ENCODE results near the gene UBIAD1.
"Not testable (repeated sequence)": the region's sequence is repeated elsewhere in the genome, so short reads cannot be mapped to it uniquely, and the experiment has no call there.

Gene UBIAD1

GRCh38 chr1:11272832-11273594 lies at the start of gene UBIAD1:
Gene UBIAD1, plus strand, starts transcription at chr1:11273198. Its CDS starts 334 bp downstream, at chr1:11273532.
- DNase-seq: peak; percentile 94

- DNase-seq: peak; percentile 73
These were observed 45.6 kb upstream of the UBIAD1 start for GRCh38 chr1:11227106-11228077.

GRCh38 chr1:11229203-11229602 lies 43.8 kb upstream of the UBIAD1 start:
- DNase-seq: no peak

GRCh38 chr1:11233208-11233607 lies 39.8 kb upstream of the UBIAD1 start:
- DNase-seq: no peak

- DNase-seq: no peak
These were observed 35.6 kb upstream of the UBIAD1 start for GRCh38 chr1:11237356-11237755.

GRCh38 chr1:11238311-11238710 lies 34.7 kb upstream of the UBIAD1 start:
- DNase-seq: peak; percentile 46

- DNase-seq: no peak
These were observed 27.8 kb upstream of the UBIAD1 start for GRCh38 chr1:11245248-11245647.

GRCh38 chr1:11245904-11246719 lies 26.9 kb upstream of the UBIAD1 start:
- no peak for DNase-seq

- peak; percentile 28 for DNase-seq
These were observed 24.8 kb upstream of the UBIAD1 start for GRCh38 chr1:11248169-11248568.

GRCh38 chr1:11252538-11252937 lies 20.5 kb upstream of the UBIAD1 start:
- DNase-seq: no peak

GRCh38 chr1:11253226-11253625 lies 19.8 kb upstream of the UBIAD1 start:
- DNase-seq: no peak

GRCh38 chr1:11256299-11256698 lies 16.7 kb upstream of the UBIAD1 start:
- DNase-seq: no peak

GRCh38 chr1:11262171-11263049 lies 10.6 kb upstream of the UBIAD1 start, which contains the start of gene MTOR:
Gene MTOR, minus strand, starts transcription at chr1:11262551. Its CDS starts 3,142 bp downstream, at chr1:11259409.
- peak; percentile 100 for DNase-seq

- no peak for DNase-seq
These were observed 6.5 kb upstream of the UBIAD1 start for GRCh38 chr1:11266268-11267074.

- DNase-seq: not testable (repeated sequence)
These were observed 5.4 kb upstream of the UBIAD1 start for GRCh38 chr1:11267350-11268337.

- no peak for DNase-seq
These were observed 510 bp upstream of the UBIAD1 start for GRCh38 chr1:11272544-11272831.

- DNase-seq: peak; percentile 58
These were observed 717 bp downstream of the UBIAD1 start for GRCh38 chr1:11273595-11274234.

GRCh38 chr1:11279152-11279551 lies 6.2 kb downstream of the UBIAD1 start:
- DNase-seq: no peak

GRCh38 chr1:11279630-11280029 lies 6.6 kb downstream of the UBIAD1 start:
- DNase-seq: no peak
